HG03135 (cell line): Measurements from ENCODE around the gene GJA9.

ENCODE experiments used
- ATAC-seq: cut with Tn5 transposase; IDR thresholded peaks from one replicate; pipeline ENCODE4 v1.9.1; 2021; ENCODE audit warnings: mild to moderate bottlenecking, moderate library complexity; ENCODE audit not compliant: unreplicated experiment

The GJA9 gene

GRCh38 chr1:38832370-38832734 is 49.0 kb downstream of the GJA9 start:
- ATAC-seq: no peak

- ATAC-seq: no peak
Measured at GRCh38 chr1:38831731-38832369, 49.5 kb downstream of the GJA9 start.

- no peak for ATAC-seq
Measured at GRCh38 chr1:38829368-38829767, 52.0 kb downstream of the GJA9 start.

- no peak for ATAC-seq
Measured at GRCh38 chr1:38827318-38827717, 54.1 kb downstream of the GJA9 start.

DNA sequence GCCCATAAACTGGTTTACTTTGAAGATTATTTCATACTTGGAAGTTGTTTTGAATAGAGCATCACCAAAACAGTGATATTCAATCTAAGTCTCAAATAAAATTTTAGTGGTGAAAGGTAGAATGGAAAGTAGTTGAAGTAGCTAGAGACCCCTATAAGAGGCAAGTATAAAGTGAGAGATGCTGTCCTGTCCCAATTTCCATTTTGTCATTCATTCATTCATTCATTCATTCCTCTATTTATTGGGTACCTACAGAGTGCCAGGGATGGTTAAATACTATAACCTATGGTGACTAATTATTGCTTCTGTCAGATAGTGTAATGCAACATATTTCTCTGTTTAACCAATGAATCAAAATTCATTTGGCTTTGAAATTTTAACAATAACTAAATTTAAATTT is 54.5 kb downstream of the GJA9 start:
- ATAC-seq: no peak

DNA sequence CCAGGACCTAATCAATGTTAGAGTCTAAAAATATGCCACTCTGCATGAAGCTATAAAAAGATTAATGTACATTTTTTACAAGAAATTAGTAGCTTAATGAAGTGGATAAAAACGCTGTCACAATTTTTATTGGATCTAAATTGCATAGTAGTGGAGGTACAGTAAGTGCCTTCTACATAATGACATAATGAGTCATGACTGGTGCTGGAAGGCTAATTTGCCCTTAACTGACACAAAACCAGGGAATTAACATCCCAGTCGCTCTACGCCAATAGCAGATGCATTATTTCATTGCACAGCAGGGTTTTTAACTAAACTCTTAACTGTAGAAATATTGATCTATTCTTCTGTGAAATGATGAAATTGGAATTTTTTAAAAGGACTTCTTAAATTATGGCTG is 55.1 kb downstream of the GJA9 start:
- ATAC-seq: no peak
